Mucosa of descending colon (tissue), 3 donors: Measurements from ENCODE around the gene ERP44. TPM values are rescaled to one million over a fixed set of nuclear protein-coding genes. Genes with fewer than 3 reads are reported as not detected.

ENCODE experiments used
- ATAC-seq: fragments of 200-7000 bp; cut with Tn5 transposase; one replicate; pipeline ENCODE4 v1.9.1; 2020; ENCODE audit warnings: mild to moderate bottlenecking, moderate library complexity
- DNase-seq, 3 donors: peaks; one replicate each; pipeline ENCODE4 v3.0.0-alpha.2; 2020
- H3K36me3 ChIP-seq: fragments of 200-600 bp; one replicate; pipeline ENCODE4 v1.8.0; 2021; ENCODE audit warnings: low read depth, mild to moderate bottlenecking
- H3K4me1 ChIP-seq: fragments of 200-600 bp; one replicate; pipeline ENCODE4 v1.8.0; 2021; ENCODE audit warnings: low read depth, mild to moderate bottlenecking
- H3K4me3 ChIP-seq: fragments of 200-600 bp; one replicate; pipeline ENCODE4 v1.8.0; 2021; ENCODE audit warnings: mild to moderate bottlenecking
- H3K9me3 ChIP-seq: fragments of 200-600 bp; one replicate; pipeline ENCODE4 v1.8.0; 2021; ENCODE audit warnings: mild to moderate bottlenecking
- CTCF ChIP-seq: fragments of 200-600 bp; IDR thresholded peaks from one replicate; pipeline ENCODE4 v1.8.0; 2022; ENCODE audit warnings: antibody characterized with exemption, mild to moderate bottlenecking
- intact Hi-C, 2 donors: fragments of 100-400 bp; cut with DNase I in 1 of 2; cut with micrococcal nuclease in 1 of 2; formaldehyde crosslinking; loops; one replicate each; pipeline versions ENCODE4 v1.11.0 to v1.11.1; 2022; cut with DNase I, micrococcal nuclease
- total RNA-seq, 3 donors: library from RNA; stranded (reverse); fragmentation: NEBNext Ultra II Directional in 2 of 3; extraction: Animal tissue kit (Norgen Biotek cat#: 25700) in 2 of 3; gene quantifications; one replicate each; pipeline versions ENCODE4 v1.2.1 to v1.2.4, GENCODE V29; 2021 to 2023
- donor health status: DM: no; HTN: no; CAD: no; lungs with moderate emphysema.
- donor health status: DM: no; HTN: no; CAD: no.
- donor health status: DM: no; HTN: yes; CAD: no.

The ERP44 gene
- total RNA-seq, 3 donors from 2014 or later = 19.5 to 29.7 (median 26.4) TPM

- H3K4me3 ChIP-seq = no peak overlapping the region
- DNase-seq (no peak), ATAC-seq (no peak)
- no peaks in the 10 kb centered on the region for H3K4me1 ChIP-seq
- TF ChIP-seq CTCF = no peak
- H3K9me3 ChIP-seq = no peaks in the 10 kb centered on the region
- H3K36me3 ChIP-seq = no peaks in the 10 kb centered on the region
- intact Hi-C loops = no loop called here
These were observed 39.9 kb downstream of the ERP44 start for GRCh38 chr9:100058699-100059579.

- Histone ChIP-seq H3K9me3 (no peaks in the 10 kb centered on the region), H3K4me1 (no peaks in the 10 kb centered on the region), H3K4me3 (no peak overlapping the region), H3K36me3 (no peaks in the 10 kb centered on the region)
- DNase-seq = no peak
- intact Hi-C loops = no loop called here
- no peak for ATAC-seq
- TF ChIP-seq CTCF = no peak
These were observed 41.2 kb downstream of the ERP44 start for GRCh38 chr9:100057624-100058023.

- TF ChIP-seq CTCF = no peak
- ATAC-seq = no peak
- Histone ChIP-seq H3K4me3 (no peak overlapping the region), H3K9me3 (no peaks in the 10 kb centered on the region), H3K4me1 (no peaks in the 10 kb centered on the region), H3K36me3 (no peaks in the 10 kb centered on the region)
- intact Hi-C loops = no loop called here
- no peak for DNase-seq
These were observed 42.2 kb downstream of the ERP44 start for GRCh38 chr9:100056561-100056960.

- no peak for TF ChIP-seq CTCF
- intact Hi-C loops = no loop called here
These were observed 46.4 kb downstream of the ERP44 start for GRCh38 chr9:100052375-100052774.

GRCh38 chr9:100049551-100049950 lies 49.2 kb downstream of the ERP44 start:
- DNase-seq (no peak), ATAC-seq (no peak)
- Histone ChIP-seq H3K9me3 (no peaks in the 10 kb centered on the region), H3K36me3 (no peaks in the 10 kb centered on the region), H3K4me3 (no peak overlapping the region), H3K4me1 (no peaks in the 10 kb centered on the region)
- intact Hi-C loops = no loop called here
- no peak for TF ChIP-seq CTCF

More at GRCh38 chr9:100052375-100052774, 46.4 kb downstream of the ERP44 start:
- H3K4me1 ChIP-seq = no peaks in the 10 kb centered on the region
- DNase-seq (no peak), ATAC-seq (no peak)
- no peaks in the 10 kb centered on the region for H3K36me3 ChIP-seq
- H3K9me3 ChIP-seq = no peaks in the 10 kb centered on the region
- no peak overlapping the region for H3K4me3 ChIP-seq
